Esophagus muscularis mucosa (tissue), 3 donors: ENCODE data around the gene TELO2.

ENCODE experiments used
- POLR2A ChIP-seq: fragments of 450-650 bp; IDR thresholded peaks from one replicate; pipeline ENCODE4 v1.6.1; 2017; ENCODE audit warnings: antibody characterized with exemption, moderate library complexity, mild to moderate bottlenecking, low read depth
- POLR2AphosphoS5 ChIP-seq, 2 donors: sonication (generic); formaldehyde crosslinking; IDR thresholded peaks; one replicate each; pipeline ENCODE4 v1.6.1; 2017; ENCODE audit warnings: antibody characterized with exemption in 2 of 2
- TF ChIP-seq, protein P1 (sequence below), 3 experiments: fragments of 200-600 bp in 2 of 3; fragments of 450-650 bp in 1 of 3; sonication (generic) in 2 of 3; IDR thresholded peaks; one replicate each; pipeline ENCODE4 v1.5.1; 2017 to 2019; ENCODE audit warnings: antibody characterized with exemption in 3 of 3, mild to moderate bottlenecking in 2 of 3, moderate library complexity in 1 of 3

DNA sequence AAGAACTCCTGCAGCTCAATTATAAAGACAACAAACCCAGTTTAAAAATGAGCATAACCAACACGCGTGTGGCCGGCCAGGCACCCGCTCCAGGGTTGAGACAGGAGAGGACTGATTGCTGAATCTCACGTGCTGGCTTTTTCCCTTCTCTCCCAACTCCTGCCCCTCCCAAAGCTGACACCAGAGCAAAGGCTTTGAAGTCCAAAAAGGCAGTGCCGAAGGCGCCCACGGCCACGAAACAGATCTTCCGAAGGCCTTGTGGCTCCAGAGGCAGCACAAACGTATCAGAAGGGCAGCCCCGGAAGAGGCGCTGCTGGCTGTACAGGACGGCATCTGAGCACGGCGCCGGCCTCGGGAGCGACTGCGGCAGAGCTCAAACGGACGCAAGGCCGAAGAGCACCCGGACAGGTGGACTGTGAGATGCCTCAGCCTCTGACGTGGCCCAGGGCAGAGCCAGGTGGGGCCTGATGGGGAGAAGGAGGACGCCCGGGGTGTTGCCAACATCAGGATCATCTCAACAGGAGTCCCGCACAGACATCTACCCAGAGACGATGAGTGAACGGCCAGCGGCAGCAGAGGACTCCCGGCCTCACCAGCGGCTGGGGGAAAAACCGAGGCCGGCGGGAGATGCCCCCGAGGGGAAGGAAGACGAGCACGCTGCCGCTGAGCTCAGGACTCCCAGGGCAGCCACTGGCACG, 28.8 kb upstream of the TELO2 start:
- TF ChIP-seq POLR2A (no peak), POLR2AphosphoS5 (IDR thresholded peaks at IDR 0.05) (no peak)
- TF ChIP-seq, protein P1, sequence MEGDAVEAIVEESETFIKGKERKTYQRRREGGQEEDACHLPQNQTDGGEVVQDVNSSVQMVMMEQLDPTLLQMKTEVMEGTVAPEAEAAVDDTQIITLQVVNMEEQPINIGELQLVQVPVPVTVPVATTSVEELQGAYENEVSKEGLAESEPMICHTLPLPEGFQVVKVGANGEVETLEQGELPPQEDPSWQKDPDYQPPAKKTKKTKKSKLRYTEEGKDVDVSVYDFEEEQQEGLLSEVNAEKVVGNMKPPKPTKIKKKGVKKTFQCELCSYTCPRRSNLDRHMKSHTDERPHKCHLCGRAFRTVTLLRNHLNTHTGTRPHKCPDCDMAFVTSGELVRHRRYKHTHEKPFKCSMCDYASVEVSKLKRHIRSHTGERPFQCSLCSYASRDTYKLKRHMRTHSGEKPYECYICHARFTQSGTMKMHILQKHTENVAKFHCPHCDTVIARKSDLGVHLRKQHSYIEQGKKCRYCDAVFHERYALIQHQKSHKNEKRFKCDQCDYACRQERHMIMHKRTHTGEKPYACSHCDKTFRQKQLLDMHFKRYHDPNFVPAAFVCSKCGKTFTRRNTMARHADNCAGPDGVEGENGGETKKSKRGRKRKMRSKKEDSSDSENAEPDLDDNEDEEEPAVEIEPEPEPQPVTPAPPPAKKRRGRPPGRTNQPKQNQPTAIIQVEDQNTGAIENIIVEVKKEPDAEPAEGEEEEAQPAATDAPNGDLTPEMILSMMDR (IDR thresholded peaks at IDR 0.05): no peak
